WERI-Rb-1 (cell line): ENCODE data around the gene PARL.
A peak's percentile ranks its signal among the peaks of the same experiment; 100 is the strongest.

Experiments used
- DNase-seq: peaks from one replicate; pipeline ENCODE4 v3.0.0-alpha.2; 2020
- H3K27ac ChIP-seq: fragments of 250-450 bp; sonication (Bioruptor Pico); 2 replicates; pipeline ENCODE4 v1.5.1; 2020; ENCODE audit warnings: mild to moderate bottlenecking, moderate library complexity
- H3K27me3 ChIP-seq: fragments of 250-450 bp; sonication (Bioruptor Pico); 2 replicates; pipeline ENCODE4 v1.5.1; 2021; ENCODE audit warnings: mild to moderate bottlenecking, low read depth, moderate library complexity; ENCODE audit not compliant: insufficient read depth, severe bottlenecking
- H3K36me3 ChIP-seq: fragments of 250-450 bp; sonication (Bioruptor Pico); 2 replicates; pipeline ENCODE4 v1.5.1; 2020; ENCODE audit warnings: mild to moderate bottlenecking, moderate library complexity
- H3K4me3 ChIP-seq: 2 replicates; pipeline ENCODE4 v1.5.1; 2011; ENCODE audit warnings: low read depth, mild to moderate bottlenecking, control low read depth, low read length
- H3K9me3 ChIP-seq: fragments of 250-450 bp; sonication (Bioruptor Pico); 2 replicates; pipeline ENCODE4 v1.5.1; 2021; ENCODE audit warnings: mild to moderate bottlenecking, moderate library complexity; ENCODE audit not compliant: severe bottlenecking
- CTCF ChIP-seq: IDR thresholded peaks from 2 replicates; pipeline ENCODE4 v1.5.1; 2011; ENCODE audit warnings: low read depth, mild to moderate bottlenecking, control low read depth, inconsistent platforms, low read length

The PARL gene

DNA sequence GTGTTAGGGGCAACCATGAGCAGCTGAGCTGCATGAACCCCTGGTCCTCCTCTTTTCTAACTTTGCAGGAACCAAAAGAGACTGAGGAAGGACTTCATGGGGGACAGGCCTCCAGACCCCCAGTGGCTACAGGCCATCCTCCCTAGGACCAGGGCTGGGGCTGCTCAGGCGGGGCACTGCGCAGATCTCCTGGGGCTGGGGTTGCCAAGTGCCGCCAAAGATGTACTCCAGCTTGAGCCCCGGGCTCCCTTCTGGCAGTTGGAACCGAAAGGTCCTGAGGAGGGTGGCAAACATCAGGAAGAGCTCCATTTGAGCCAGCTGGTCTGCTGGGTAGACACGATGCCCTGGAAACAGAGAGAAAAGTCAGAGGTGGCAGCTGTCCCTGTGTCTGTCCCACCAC, 11.1 kb upstream of the PARL start:
- Histone ChIP-seq H3K9me3 (no peaks in the 10 kb centered on the region), H3K36me3 (no peaks in the 10 kb centered on the region), H3K27ac (no peak overlapping the region), H3K4me3 (no peak overlapping the region), H3K27me3 (no peaks in the 10 kb centered on the region)
- no peak for TF ChIP-seq CTCF
- DNase-seq, result no peak

DNA sequence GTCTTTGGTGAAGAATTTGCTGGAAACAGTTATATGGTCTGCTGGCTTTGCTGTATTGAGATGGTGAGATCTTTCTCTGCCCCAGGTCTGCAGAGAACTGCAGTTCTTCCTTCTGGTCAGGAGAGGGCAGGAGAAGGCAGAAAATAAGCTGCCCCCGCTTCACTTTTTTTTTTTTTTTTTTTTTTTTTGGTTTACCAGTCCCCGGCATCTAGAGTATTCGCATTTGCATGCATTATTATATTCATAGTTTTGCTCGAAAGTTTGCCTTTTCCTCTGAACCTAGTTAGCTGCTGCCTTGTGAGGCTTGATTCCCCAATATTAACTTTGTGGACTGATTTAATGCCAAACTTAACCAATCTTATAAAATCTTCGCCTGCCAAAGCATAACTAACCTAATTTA, 10.6 kb upstream of the PARL start:
- peak; percentile 73 for TF ChIP-seq CTCF
- Histone ChIP-seq H3K27ac (no peak overlapping the region), H3K4me3 (no peak overlapping the region), H3K9me3 (no peaks in the 10 kb centered on the region), H3K36me3 (no peaks in the 10 kb centered on the region), H3K27me3 (no peaks in the 10 kb centered on the region)
- no peak for DNase-seq

- Histone ChIP-seq H3K9me3 (no peaks in the 10 kb centered on the region), H3K27ac (no peak overlapping the region), H3K27me3 (no peaks in the 10 kb centered on the region), H3K36me3 (no peaks in the 10 kb centered on the region), H3K4me3 (no peak overlapping the region)
- TF ChIP-seq CTCF, result no peak
- no peak for DNase-seq
These were observed 8.0 kb upstream of the PARL start for GRCh38 chr3:183892610-183893214.

DNA sequence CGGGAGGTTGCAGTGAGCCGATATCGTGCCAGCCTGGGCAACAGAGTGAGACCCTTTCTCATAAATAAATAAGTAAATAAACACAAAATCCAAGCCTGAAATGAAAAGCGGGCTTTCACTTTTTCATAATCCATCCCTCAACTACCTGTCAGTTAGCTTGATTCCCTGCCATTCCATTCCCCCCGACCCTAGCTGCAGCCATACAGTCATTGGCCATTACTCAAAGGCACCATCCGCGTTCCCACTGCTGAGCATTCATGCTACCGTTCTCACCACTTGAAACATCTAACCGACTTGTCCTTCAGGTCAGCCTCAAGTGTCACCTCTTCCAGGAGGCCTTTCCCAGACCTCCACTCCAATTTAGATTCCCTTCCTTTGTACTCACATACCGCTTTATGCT, 1.1 kb upstream of the PARL start:
- no peaks in the 10 kb centered on the region for H3K9me3 ChIP-seq
- H3K27ac ChIP-seq, result no peak overlapping the region
- no peak for TF ChIP-seq CTCF
- H3K4me3 ChIP-seq, result no peak overlapping the region
- no peaks in the 10 kb centered on the region for H3K36me3 ChIP-seq
- H3K27me3 ChIP-seq, result no peaks in the 10 kb centered on the region
- no peak for DNase-seq

GRCh38 chr3:183884097-183884426, 618 bp downstream of the PARL start:
- no peaks in the 10 kb centered on the region for H3K36me3 ChIP-seq
- TF ChIP-seq CTCF, result no peak
- DNase-seq, result no peak
- peak overlapping the region; percentile 84 for H3K27ac ChIP-seq
- H3K27me3 ChIP-seq, result no peaks in the 10 kb centered on the region
- peak overlapping the region; percentile 76 for H3K4me3 ChIP-seq
- H3K9me3 ChIP-seq, result no peaks in the 10 kb centered on the region
